ENCODE measurements around the gene DNAJC17. TPM values are rescaled to one million over a fixed set of nuclear protein-coding genes. Genes with fewer than 3 reads are reported as not detected.

DNAJC17 gene
- total RNA-seq, 1 experiment from 2014 or later = 34.5 TPM

DNA sequence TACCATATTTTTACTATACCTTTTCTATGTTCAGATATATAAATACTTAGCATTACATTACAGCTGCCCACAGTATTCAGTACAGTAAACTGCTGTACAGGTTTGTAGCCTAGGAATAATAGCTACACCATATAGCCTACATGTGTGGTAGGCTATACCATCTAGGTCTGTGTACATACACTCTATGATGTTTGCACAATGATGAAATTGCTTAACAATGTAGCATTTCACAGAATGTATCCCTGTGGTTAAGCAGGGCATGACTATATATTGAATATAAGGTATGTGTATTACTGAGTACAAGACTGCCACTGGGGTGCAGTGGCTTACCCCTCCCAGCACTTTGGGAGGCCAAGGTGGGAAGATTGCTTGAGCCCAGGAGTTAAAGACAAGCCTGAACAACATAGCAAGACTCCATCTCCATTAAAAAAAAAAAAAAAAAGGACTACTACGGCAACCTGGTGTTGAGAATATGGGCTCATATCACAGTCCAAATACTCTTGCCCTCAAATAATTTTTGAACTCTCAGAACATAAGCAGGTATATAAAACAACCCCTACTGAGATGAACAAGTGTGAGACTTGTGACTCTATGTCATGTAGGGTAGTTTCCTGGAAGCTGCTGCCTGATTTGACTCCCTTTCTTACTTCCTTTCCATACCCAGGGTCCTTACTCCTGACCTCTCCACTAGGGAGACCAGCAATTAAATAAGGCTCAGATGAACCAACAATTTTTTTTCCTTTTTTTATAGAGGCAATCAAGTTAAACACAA is 16.5 kb upstream of the DNAJC17 start:
- no peak overlapping the region for H3K4me3 ChIP-seq (ENCODE audit: low read depth, low read length, poor library complexity, severe bottlenecking)
- BruUV-seq (replicated peaks) = no TSS peak
- POLR2A ChIA-PET (ENCODE audit: low non-redundant PET) = no interaction called here
- DNase-seq (ENCODE audit: low spot score) = no peak
- CTCF ChIA-PET = no interaction called here
- H3K27ac ChIP-seq (ENCODE audit: low read depth, low read length, poor library complexity, severe bottlenecking) = no peak overlapping the region
- H3K36me3 ChIP-seq (ENCODE audit: insufficient read depth, low read length, poor library complexity, severe bottlenecking) = no peaks in the 10 kb centered on the region
- H3K4me1 ChIP-seq (ENCODE audit: insufficient read depth, low read length, poor library complexity, severe bottlenecking) = no peaks in the 10 kb centered on the region
- H3K9me3 ChIP-seq (ENCODE audit: low read depth, low read length, poor library complexity, severe bottlenecking) = no peaks in the 10 kb centered on the region
- H3K27me3 ChIP-seq (replicated peaks; ENCODE audit: insufficient read depth, low read depth, low read length, poor library complexity) = no peaks in the 10 kb centered on the region
- intact Hi-C loops (cut with micrococcal nuclease; ENCODE audit: unreplicated experiment) = no loop called here
- no peak for TF ChIP-seq EZH2 (IDR thresholded peaks at IDR 0.05; ENCODE audit: borderline replicate concordance, low read depth, low read length, poor library complexity, severe bottlenecking)
- TF ChIP-seq, protein P1, sequence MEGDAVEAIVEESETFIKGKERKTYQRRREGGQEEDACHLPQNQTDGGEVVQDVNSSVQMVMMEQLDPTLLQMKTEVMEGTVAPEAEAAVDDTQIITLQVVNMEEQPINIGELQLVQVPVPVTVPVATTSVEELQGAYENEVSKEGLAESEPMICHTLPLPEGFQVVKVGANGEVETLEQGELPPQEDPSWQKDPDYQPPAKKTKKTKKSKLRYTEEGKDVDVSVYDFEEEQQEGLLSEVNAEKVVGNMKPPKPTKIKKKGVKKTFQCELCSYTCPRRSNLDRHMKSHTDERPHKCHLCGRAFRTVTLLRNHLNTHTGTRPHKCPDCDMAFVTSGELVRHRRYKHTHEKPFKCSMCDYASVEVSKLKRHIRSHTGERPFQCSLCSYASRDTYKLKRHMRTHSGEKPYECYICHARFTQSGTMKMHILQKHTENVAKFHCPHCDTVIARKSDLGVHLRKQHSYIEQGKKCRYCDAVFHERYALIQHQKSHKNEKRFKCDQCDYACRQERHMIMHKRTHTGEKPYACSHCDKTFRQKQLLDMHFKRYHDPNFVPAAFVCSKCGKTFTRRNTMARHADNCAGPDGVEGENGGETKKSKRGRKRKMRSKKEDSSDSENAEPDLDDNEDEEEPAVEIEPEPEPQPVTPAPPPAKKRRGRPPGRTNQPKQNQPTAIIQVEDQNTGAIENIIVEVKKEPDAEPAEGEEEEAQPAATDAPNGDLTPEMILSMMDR (conservative IDR thresholded peaks at IDR 0.05; ENCODE audit: low read depth, low read length) = no peak

DNA sequence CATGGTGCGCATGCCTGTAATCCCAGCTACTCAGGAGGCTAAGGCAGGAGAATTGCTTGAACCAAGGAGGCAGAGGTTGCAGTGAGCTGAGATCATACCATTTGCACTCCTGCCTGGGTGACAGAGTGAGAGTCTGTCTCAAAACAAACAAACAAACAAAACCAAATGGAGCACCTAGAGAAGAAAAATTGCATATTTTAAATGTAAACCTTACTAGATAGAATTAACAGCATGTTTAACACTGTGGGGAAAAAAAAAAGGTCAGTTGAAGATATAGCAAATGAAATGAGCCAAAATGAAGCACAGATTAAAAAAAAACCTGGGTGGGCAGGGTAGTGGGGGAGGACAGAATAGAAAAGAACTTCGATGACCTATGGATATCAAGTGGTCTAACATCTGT is 13.9 kb upstream of the DNAJC17 start:
- Histone ChIP-seq H3K9me3 (ENCODE audit: low read depth, low read length, poor library complexity, severe bottlenecking) (no peaks in the 10 kb centered on the region), H3K4me1 (ENCODE audit: insufficient read depth, low read length, poor library complexity, severe bottlenecking) (no peaks in the 10 kb centered on the region), H3K36me3 (ENCODE audit: insufficient read depth, low read length, poor library complexity, severe bottlenecking) (no peaks in the 10 kb centered on the region), H3K4me3 (ENCODE audit: low read depth, low read length, poor library complexity, severe bottlenecking) (no peak overlapping the region), H3K27me3 (replicated peaks; ENCODE audit: insufficient read depth, low read depth, low read length, poor library complexity) (no peaks in the 10 kb centered on the region), H3K27ac (ENCODE audit: low read depth, low read length, poor library complexity, severe bottlenecking) (no peak overlapping the region)
- TF ChIP-seq EZH2 (IDR thresholded peaks at IDR 0.05; ENCODE audit: borderline replicate concordance, low read depth, low read length, poor library complexity, severe bottlenecking) = no peak
- TF ChIP-seq, protein P1 (conservative IDR thresholded peaks at IDR 0.05; ENCODE audit: low read depth, low read length) = no peak
- ChIA-PET CTCF (no interaction called here), POLR2A (ENCODE audit: low non-redundant PET) (no interaction called here)
- DNase-seq (ENCODE audit: low spot score) = no peak
- intact Hi-C loops (cut with micrococcal nuclease; ENCODE audit: unreplicated experiment) = no loop called here
- BruUV-seq (replicated peaks) = no TSS peak

DNA sequence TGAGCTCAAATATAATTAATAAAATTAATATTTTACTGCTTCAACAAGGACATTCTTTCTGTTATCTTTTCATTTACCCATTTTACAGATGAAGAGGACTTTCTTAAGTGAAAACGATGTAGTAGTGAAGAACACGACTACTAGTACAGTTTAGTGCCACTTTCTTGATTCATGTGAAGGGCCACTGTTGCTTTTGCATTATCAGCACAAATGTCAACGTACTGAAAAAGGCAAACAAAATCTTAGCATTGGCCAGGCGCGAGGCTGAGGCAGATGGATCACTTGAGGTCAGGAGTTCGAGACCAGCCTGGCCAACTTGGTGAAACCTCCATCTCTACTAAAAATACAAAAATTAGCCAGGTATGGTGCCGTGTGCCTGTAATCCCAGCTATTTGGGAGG is 11.8 kb upstream of the DNAJC17 start:
- no peak for DNase-seq (ENCODE audit: low spot score)
- Histone ChIP-seq H3K36me3 (ENCODE audit: insufficient read depth, low read length, poor library complexity, severe bottlenecking) (no peaks in the 10 kb centered on the region), H3K4me1 (ENCODE audit: insufficient read depth, low read length, poor library complexity, severe bottlenecking) (no peaks in the 10 kb centered on the region), H3K4me3 (ENCODE audit: low read depth, low read length, poor library complexity, severe bottlenecking) (no peak overlapping the region), H3K27me3 (replicated peaks; ENCODE audit: insufficient read depth, low read depth, low read length, poor library complexity) (no peaks in the 10 kb centered on the region), H3K27ac (ENCODE audit: low read depth, low read length, poor library complexity, severe bottlenecking) (no peak overlapping the region), H3K9me3 (ENCODE audit: low read depth, low read length, poor library complexity, severe bottlenecking) (no peaks in the 10 kb centered on the region)
- intact Hi-C loops (cut with micrococcal nuclease; ENCODE audit: unreplicated experiment) = no loop called here
- POLR2A ChIA-PET (ENCODE audit: low non-redundant PET) = no interaction called here
- CTCF ChIA-PET = interaction anchor here (0.6 kb wide), 1 partner anchor 487 kb away, joined by 3 read pairs; no protein-coding TSS in a partner anchor
- TF ChIP-seq EZH2 (IDR thresholded peaks at IDR 0.05; ENCODE audit: borderline replicate concordance, low read depth, low read length, poor library complexity, severe bottlenecking) = no peak
- TF ChIP-seq, protein P1 (conservative IDR thresholded peaks at IDR 0.05; ENCODE audit: low read depth, low read length) = no peak
- BruUV-seq (replicated peaks) = no TSS peak

Data from A673 (cell line).